ENCODE results near the gene NDUFC2.

- TF ChIP-seq CTCF (IDR thresholded peaks at IDR 0.05; ENCODE audit: control extremely low read depth in 1 of 3, insufficient read depth in 1 of 3, low read depth in 1 of 3, low read length in 3 of 3) (no peak), EZH2 (IDR thresholded peaks at IDR 0.05; ENCODE audit: low read depth, low read length, severe bottlenecking) (no peak), USF2 (IDR thresholded peaks at IDR 0.05; ENCODE audit: low read length) (no peak), ATF3 (IDR thresholded peaks at IDR 0.05; ENCODE audit: insufficient read depth, low read depth, low read length) (no peak), POLR2AphosphoS5 (IDR thresholded peaks at IDR 0.05; ENCODE audit: low read depth, low read length) (no peak), CHD1 (IDR thresholded peaks at IDR 0.05; ENCODE audit: low read depth, low read length) (no peak), MAX (IDR thresholded peaks at IDR 0.05) (no peak), YY1 (IDR thresholded peaks at IDR 0.05; ENCODE audit: low read depth, low read length) (no peak), TAF7 (optimal IDR thresholded peaks at IDR 0.05; ENCODE audit: borderline replicate concordance, low read depth, low read length) (no peak)
Measured at GRCh38 chr11:78110351-78110750, 30.7 kb upstream of the NDUFC2 start.

Measured in H1 (cell line).